HG03139 (cell line): ENCODE results near the gene SLC22A23.

Source experiments
- ATAC-seq: cut with Tn5 transposase; IDR thresholded peaks from one replicate; pipeline ENCODE4 v1.9.1; 2021; ENCODE audit not compliant: unreplicated experiment

SLC22A23 gene

GRCh38 chr6:3321042-3321441 lies 135.8 kb downstream of the SLC22A23 start:
- no peak for ATAC-seq

DNA sequence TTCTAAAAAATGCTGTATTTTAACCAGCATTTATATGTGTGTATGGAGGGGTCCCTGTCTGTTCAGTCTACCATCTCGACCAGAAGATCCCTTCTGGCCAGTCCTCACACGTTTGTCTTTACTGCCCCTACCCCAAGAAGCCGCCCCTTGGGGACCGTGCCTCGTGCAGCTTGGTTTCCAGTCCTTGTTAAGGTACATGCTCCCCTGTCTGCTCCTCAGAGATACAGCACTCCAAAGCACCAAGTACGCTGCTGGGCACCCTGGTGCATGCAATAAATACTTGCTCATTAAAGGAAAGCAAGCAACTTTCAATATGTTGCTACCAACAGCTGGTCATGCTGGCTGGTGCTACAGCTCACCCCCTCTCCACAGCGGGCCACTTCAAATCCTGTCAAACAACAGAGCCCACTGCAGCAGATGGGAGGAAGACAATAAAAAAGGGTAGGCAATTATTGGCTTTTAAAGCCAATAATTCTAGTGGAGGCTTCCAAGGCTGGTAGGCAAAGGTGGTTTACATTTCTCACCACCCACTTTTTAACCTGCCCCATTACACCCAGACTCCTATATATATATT lies 136.5 kb downstream of the SLC22A23 start:
- ATAC-seq, result no peak

DNA sequence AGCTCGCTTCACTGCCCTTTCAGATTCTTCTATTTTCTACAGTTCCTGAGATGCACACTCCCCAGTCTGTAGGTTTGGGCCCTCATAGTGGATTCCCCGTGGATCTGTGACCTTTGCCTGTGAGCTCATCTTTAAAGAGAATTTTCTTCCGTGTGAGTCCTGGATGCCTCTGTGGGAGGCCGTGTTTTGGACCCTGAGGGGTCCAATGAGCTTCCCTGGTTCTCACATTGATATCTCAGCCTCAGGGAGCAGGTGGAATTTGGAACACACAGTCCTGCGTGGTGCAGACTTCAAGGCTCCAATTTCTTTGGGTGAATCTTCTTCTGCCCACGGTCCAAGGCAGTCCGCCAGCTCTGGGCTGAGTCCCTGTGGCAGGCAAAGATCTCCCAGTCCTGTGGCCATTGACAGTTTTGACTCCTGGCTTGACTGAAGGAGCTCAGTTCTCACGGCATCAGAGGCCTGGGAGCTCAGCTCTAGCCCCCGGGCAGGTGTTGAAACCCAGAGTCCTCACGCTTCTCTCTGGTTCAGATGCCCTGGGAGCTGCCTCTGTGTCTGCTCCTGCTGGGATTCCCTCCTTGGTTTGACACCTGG lies 137.1 kb downstream of the SLC22A23 start:
- ATAC-seq, result no peak

DNA sequence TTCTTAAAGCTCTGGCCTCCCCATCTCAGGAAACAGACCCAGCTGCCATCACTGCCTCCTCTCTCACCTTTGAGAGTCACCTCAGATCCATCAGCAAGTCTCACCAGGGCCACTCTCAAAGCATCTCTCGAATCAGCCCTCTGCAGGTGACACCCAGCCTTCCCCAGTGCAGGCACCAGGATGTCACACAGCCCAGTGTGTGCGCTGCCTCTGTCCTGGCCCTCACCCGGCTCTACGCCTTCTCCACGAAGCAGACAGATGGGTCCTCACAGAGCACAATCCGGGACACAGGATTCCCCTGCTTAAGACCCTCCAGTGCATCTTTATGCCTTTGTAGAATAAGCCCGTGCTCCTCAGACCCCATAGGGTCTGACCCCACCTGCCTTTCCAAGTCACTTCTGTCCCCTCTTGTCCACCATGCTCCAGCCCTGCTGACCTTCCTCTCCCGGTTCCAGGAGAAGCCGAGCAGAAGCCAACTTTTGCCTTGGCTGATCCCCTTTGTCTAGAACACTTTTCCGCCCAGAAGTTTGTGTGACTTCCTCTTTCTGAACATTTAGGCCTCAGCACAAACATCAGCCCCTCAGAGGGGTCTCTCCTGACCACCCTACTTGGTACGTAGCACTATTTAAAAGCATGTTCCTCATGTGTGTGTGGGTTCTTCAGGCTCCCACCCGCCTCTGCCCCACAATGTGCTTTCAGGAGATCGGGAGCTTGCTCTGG lies 137.9 kb downstream of the SLC22A23 start:
- ATAC-seq, result no peak

- ATAC-seq, result no peak
Observed at GRCh38 chr6:3318226-3318625, 138.6 kb downstream of the SLC22A23 start.

GRCh38 chr6:3317741-3318211 lies 139.1 kb downstream of the SLC22A23 start:
- no peak for ATAC-seq

DNA sequence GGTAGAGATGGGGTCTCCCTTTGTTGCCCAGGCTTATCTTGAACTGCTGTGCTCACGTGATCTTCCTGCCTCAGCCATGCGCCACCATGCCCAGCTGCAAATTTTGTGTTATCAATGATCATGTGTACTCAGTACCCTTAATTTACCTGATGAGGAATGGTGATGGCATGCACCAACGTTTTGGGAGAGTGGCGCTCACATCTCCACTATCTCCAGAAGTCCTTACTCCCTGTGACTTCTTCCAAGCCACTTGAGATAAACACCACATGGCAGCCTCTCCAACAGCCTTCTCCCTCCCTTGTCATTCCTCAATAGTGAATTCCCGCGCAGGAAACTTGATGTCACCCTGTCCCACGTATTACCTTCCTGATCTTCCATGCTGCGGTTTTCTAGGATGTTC lies 140.0 kb downstream of the SLC22A23 start:
- no peak for ATAC-seq

DNA sequence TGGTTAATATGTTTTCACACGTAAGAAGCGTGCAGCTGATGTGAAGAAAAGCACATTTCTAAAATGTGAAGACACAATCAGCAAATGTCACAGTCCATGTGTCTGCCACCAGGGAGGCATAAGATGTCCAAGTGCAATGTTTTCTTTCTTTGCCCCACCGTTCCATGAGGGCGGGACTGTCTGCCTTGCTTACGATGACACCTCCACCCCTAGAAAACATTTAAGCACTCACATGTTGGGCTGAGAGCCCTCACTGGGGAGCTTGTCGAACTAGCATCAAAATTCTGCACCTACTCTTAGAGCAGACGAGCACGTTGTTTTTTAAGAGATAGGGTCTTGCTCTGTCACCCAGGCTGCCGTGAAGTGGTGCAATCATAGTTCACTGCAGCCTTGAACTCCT lies 140.5 kb downstream of the SLC22A23 start:
- no peak for ATAC-seq

- ATAC-seq, result no peak
Observed at GRCh38 chr6:3315841-3316240, 141.0 kb downstream of the SLC22A23 start.

DNA sequence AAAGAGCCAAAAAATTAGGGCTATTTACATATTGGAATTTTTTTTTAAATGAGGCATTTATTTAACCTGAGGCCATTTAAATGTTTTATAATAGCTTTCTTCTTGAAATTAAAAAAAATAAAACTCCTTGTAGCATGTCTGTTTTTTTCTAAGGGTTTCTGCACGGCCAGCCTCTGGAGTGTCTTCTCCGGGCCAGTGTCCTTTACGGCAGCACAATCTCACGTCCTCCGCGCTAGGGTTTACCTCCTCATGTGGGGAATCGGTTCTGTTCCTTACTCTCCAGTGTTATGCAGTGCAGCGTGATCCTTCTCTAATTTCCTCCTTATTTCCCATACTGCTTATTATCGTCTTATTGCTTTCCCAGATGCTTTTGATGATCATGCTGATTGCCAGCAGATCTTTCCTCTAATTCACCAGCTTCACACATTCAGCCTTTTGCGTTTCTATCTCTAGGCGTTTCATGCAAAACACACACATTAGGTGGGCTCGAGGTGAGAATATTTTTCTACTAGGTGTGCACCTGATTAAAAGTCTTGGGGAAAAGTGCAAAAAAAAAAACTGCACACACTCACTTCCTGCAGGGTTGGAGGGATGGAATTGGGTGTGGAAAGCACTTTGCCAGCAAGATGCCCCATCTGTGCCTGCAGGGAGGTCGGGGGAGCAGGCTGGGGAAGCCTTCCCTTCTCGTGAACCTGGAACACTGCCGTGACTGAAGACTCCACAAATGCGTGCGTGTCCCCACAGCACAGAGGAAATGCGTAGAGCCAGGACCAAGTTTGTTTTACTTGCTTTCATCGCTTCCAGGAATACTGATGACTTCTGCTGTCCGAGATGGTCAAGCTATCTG lies 142.0 kb downstream of the SLC22A23 start:
- no peak for ATAC-seq

DNA sequence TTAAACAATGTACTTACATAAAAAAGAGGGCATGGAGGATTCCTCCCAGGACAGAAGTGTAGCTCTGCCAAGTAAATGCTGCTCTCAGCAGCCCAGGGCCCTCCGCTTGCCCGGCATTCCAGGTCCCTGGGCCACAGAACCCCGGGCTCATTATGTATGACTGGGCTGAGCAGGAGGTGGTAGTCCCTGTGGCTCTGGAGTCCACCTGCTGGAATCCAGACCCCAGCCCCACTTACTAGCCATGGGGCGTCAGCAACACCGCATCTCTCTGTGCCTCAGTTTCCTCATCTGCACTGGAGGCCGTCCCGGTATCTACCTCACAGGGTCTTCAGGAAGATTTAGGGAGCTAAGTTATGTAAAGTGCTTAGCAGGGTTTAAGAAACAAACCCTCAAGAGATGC lies 142.7 kb downstream of the SLC22A23 start:
- ATAC-seq, result no peak

- ATAC-seq, result no peak
Observed at GRCh38 chr6:3312604-3313231, 144.1 kb downstream of the SLC22A23 start.

- no peak for ATAC-seq
Observed at GRCh38 chr6:3311826-3312225, 145.0 kb downstream of the SLC22A23 start.

DNA sequence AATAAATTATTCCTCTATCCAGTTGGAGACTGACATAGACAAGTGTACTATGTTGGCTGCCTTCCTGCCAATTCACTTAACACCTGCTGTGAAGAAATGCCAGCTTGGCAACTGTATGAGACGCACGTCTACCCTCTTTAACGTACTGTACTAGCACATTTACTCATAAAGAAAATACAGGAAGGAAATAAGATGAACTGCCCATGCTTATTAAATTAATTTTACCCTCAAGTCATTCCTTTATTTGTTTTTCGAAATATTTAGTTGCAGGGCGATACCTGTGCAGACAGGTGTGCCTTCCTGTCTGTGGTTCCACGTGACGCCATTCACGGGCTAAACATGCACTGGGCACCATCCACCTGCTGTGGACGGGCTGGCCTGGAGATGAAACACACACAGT lies 146.1 kb downstream of the SLC22A23 start:
- no peak for ATAC-seq

GRCh38 chr6:3310051-3310448 lies 146.8 kb downstream of the SLC22A23 start:
- no peak for ATAC-seq

GRCh38 chr6:3309391-3310050 lies 147.3 kb downstream of the SLC22A23 start:
- no peak for ATAC-seq

DNA sequence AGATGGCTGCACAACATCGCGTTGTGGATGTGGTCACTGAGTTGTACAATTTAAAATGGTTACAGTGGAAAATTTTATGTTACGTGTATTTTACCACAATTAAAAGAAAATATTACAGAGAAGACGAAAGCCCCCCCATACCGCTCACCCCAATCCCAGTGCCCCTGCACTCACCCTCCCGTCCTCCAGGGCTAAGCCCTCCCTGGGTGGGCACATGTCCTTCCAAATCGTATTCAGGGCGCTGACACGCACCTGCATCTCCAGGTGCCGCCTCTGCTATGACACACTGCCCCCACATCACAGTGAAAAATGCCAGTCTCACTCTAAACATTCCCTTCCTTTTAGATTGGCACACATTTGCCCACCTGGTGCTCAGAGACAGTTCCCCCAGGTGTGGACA lies 148.7 kb downstream of the SLC22A23 start:
- no peak for ATAC-seq

DNA sequence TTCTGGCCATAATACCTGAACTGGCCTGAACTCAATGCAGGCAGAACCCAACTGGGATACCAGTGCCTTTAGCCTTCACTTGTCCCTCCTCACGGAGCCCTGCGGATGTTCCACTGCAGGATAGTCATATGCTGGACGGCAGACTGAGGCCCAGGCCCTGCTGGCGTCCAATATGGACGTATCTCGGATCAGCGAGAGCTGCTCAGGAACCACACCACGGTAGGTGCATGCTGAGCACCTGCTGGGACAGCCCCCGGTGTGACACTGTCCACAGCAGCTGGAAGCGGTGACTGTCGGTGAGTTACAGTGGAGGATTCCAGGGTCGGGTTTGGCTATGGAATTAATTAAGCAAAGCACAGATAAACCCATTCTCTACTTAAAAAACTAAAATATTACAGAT lies 149.4 kb downstream of the SLC22A23 start:
- ATAC-seq, result no peak

DNA sequence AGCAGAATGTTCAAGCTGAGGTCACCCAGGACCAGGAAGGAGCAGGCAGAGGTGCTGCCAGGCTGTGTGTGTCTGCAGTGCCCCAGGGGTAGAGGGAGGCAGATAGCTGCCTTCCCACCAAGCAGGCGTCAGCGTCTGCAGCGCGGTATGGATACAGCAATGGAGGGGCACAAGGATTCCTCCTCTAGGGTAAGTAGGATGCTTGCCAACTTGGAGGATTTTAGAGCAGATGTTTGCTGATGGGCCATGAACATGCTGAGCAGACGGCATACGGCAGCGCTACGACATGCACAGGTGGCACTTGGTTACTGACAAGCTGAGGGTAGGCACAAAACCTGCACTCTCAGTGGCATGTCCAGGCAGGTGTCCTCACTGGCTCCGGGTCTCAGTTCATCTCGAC lies 150.0 kb downstream of the SLC22A23 start:
- no peak for ATAC-seq

DNA sequence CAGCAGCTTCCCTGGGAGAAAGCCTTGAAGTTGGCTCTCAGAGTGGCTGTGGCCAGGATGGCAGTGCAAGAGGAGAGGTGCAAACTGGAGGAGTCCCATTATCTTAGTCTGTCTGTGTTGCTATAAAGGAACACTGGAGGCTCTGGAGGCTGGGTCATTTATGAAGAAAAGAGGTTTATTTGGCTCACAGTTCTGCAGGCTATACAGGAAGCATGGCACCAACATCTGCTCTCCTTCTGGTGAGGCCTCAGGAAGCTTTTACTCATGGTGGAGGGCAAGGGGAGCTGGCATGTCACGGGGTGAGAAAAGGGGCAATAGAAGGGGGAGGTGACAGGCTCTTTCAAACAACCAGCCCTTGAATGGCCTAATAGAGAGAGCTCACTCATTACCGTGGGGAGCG lies 151.0 kb downstream of the SLC22A23 start:
- ATAC-seq, result no peak

- ATAC-seq, result no peak
Observed at GRCh38 chr6:3305216-3305565, 151.7 kb downstream of the SLC22A23 start.
